ENCODE measurements around the gene RASGEF1B.
"Not testable (repeated sequence)": the region's sequence is repeated elsewhere in the genome, so short reads cannot be mapped to it uniquely, and the experiment has no call there.

Gene RASGEF1B

DNA sequence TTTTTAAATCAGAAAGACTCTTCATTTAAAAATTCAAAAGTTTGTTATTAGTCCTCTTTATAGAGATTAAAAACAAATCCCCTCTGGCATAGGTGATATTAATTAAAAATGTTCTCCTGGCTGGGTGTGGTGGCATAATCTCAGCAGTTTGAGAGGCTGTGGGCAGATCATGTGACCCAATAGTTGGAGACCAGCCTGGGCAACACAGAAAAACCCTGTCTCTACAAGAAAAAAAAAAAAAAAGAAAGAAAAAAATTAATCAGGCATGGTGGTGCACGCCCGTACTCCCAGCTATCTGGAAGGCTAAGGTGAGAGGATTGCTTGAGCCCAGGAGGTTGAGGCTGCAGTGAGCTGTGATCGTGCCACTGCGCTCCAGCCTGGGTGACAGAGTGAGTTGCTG is 38.9 kb downstream of the RASGEF1B start:
- FAIRE-seq = no peak
- no peak for DNase-seq (ENCODE audit: low spot score)

DNA sequence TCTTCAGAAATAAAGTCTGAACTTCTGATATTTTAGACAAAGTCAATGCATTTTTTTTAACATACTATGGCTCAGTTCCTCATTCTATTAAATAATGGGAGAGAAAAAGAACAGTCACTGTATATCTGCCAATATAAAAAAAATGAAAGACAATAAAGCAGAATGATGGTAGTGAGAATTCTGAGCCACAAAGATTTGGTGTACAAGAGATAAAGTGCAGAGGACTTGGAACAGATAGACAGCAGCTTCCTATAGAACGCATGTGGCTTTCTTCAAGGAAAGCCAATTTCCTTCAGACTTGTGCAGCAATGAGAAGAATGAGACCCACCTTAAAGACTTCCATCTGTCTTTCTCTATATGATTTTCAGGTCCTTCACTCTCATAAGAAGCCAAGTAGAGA is 39.7 kb downstream of the RASGEF1B start:
- DNase-seq (ENCODE audit: low spot score) (no peak), FAIRE-seq (no peak)

DNA sequence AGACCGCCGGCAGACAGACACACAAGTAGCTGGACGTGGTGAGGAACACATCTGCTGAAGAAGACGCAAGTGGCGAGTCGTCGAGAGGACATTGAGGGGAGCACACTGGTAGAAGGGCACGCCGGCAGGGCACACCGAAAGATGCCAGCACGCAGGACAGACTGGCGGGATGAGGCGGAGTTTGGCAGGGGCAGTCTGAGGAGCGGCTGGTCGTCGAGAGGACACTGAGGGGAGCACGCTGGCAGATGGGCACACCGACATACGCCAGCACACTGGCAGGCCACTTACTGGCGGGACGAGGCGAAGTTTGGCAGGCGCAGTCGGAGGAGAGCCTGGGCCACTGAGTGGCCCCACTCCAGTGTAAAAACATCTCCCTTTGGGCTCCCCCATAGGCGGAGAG is 42.1 kb downstream of the RASGEF1B start:
- DNase-seq (ENCODE audit: low spot score) (no peak), FAIRE-seq (no peak)

DNA sequence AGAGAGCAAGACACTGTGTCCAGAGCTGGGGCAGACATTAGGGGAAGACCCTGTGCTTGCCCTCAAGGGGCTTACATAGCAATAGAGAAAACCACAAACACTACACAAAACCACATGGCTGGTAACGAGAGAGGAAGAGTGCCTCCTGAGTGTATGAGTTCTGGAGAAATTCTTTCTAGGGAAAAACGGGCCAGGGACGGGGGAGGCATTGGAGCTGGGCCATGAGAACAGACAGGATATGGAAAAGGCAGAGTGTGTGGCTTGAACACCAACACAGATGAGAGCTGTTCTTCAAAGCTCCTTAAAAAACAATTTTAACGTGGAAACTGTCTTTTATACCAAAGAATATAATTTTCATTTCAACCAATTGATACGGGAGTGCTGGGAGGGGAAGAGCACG is 42.7 kb downstream of the RASGEF1B start:
- DNase-seq (ENCODE audit: low spot score) (no peak), FAIRE-seq (no peak)

DNA sequence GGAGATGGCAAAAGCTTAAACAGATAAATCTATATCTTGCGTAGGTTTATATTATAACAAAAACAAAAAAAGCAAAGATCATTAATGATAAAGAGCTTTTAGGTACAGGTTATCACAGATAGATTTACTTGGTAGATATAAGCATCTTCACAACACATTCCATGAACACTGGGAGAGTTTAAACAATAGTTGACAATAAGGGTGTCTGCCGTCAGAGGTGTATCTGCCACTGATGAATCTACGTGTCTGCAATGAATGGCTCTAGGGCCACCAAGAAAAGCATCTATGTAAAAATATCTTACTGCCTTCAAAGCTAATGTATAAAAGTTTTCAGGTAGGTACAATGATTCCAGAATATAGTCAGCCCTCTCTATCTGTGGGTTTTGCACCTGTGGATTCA is 43.7 kb downstream of the RASGEF1B start:
- DNase-seq (ENCODE audit: low spot score) (no peak), FAIRE-seq (no peak)

DNA sequence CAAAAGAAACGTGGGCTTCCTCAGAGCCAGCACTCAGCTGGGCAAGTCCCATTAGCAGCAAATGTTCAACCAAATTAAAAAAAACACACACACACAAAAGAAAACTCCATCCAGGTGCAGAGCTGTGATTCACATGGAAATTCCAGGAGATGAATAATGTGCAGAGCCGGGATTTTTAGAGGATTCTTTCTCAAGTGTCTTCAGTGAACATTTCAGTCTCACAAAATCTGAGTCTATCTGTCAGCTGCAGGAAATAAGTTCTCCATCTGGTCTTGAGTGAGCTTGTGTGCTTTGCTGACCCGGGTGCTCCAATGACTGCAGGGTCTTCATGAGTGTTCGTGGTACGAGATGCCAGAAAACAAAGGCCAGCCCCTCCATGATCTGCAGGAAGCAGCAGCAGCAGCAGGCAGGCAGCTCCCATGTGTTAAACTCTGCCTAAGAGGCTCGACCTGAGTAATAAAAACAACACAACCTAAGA is 44.3 kb downstream of the RASGEF1B start:
- DNase-seq (ENCODE audit: low spot score) (peak; percentile 13), FAIRE-seq (no peak)

DNA sequence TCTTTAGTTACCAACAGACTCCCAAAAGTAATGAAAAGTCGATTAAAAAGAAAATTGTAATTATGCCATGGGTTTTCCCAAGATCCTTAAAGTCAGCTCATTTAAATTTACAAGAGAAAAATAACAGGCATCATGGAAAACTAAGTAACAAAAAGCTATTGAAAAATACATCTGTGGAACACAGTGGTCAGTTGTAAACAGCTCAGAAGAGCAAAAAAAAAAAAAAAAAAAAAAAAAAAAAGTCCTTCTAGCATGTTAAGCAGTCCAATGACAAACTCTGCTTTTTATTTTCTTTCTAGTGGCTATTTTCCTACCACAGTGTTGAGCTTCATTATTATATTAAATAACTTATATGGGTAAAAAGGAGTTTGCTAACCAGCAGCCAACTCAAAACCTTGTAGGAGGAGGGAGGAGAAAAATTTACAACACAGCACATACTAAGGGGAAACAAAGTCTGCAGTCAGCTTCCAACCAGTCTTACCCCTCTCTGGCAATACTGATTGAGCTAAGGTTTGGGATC is 44.9 kb downstream of the RASGEF1B start:
- FAIRE-seq (no peak), DNase-seq (ENCODE audit: low spot score) (no peak)

DNA sequence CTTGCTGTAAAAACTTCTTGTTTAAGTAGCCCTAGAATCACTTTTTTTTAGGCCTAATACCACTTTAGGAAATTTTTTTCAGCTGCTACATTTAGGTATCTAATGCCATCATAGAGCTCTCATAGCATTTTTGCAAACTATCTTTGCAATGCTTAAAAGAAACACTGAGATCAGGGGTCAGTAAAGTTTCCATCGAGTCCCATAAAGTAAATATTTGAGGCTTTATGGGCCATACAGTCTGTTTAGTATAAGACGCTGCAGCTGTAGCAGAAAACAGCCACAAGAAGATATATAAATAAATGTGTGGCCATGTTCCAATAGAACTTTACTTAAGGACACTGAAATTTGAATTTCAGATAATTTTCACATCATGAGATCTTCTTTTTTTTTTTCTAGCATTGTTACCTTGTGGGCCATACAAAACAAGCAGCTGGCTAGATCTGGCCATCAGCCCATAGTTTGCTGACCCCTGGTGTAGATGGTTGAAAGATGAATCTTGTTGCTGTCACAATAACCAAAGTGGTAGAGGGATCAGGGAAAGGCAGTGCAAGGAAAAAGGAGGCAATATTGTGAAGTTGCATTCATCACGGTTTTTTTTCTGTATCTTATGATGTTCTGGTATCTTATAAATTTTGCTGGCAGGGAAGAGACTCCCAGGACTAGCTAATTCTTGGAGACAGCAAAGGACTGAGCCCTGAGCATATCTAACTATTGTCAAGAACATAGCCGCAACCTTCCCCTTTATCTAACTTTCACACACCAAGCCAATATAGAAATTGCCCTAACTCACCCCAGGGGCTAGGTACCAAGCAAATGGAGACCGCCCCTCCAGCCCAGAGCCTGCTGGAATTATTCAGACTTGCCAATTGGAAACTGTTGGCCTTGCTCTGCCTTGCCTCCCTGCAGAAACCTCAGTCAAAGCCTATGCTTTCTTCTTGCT is 46.6 kb downstream of the RASGEF1B start:
- no peak for FAIRE-seq
- DNase-seq (ENCODE audit: low spot score) = no peak

DNA sequence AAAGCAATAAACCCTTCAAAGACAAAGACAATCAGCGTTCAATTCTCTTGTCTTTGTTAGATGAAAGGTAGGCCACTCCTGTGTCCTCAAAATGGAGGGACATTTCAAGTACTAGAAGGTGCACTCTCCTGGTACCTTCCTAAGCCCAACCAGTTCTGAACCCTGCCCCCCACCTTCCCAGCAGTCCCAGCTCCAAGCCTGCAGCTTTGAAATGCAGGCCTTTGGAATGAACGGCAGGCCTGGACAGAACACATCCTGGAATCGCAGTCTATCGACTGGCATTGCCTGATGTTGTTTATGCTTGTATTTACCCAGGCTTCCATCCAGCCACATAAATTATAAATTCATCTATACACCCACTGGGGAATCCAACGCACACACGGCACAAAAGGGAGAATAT is 47.4 kb downstream of the RASGEF1B start:
- no peak for FAIRE-seq
- DNase-seq (ENCODE audit: low spot score) = no peak

DNA sequence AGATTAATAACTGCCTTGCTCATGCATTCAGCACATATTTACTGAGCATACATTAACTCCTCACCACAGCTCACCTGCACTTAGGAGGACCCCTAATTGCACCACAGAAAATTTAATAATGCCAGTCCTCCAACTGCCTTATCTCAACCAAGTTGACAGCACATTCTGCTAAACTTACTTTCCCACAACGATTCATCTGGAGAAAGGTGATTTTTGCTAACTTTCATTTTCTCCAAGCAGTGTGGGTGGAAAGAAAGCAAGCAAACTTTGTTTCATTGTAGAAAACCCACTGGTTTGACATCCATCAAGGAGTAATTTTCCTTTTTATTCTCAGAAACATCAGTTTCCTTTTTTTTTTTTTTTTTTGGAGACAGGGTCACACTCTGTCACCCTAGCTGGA is 49.1 kb downstream of the RASGEF1B start:
- DNase-seq (ENCODE audit: low spot score) (no peak), FAIRE-seq (no peak)

DNA sequence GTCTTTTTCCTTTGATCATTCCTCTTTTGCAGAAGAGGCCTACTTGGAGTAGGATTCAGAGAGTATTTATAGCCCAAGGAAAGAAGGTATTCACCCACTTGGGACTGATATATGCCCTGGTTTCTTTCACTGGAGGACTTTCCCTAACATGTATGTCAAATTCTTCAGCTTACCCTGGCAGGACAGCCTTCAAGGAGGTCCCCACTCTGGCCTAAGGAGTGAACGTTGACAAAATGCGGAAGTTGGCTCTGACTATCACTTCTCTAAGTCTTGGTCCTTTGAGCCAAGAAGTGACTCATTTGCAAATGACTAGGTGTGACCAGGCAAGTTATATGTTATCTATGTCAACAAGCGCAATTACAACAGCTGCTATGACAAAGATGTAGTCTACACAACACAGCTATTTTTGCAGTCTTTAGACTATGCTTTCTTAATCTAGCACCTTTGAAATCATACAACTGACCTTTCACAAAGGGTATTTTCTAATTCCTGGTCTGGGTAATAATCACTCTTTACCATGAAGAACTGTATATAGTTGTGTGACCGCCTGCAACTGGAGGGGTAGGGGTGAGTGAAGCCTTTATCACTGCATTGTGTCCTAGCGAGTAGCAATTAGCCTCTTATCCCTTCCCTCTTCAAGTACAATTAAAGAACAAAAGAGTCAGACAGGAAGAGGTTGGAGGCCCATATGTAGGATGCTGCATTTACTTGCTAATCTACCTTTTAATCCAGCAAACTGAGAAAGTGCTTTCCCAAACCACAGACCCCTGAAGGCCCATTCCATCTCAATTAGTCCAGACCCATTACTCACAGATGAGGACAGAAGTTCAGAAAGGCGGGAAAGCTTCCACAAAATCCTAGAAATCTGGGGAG is 50.1 kb downstream of the RASGEF1B start:
- FAIRE-seq = no peak
- no peak for DNase-seq (ENCODE audit: low spot score)

DNA sequence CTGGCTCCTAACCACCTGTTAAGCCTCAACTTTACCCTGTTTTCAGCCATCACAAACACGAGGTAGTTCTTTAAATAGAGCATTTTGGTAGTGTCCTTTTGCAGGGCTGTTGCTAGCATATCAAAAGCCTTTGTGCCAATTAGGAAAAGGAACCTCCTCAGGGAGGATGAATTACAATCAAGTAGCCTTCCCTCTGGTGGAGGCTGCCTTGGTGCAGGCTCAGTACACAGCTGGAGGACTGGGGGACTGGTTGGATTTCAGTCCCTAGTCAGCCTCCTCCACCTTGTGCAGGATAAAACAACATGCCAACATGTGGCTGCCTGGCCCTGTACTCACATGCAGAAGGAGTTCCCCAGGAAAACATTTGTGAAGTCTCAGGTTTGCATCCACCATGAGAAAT is 53.1 kb downstream of the RASGEF1B start:
- DNase-seq (ENCODE audit: low spot score) (no peak), FAIRE-seq (no peak)

DNA sequence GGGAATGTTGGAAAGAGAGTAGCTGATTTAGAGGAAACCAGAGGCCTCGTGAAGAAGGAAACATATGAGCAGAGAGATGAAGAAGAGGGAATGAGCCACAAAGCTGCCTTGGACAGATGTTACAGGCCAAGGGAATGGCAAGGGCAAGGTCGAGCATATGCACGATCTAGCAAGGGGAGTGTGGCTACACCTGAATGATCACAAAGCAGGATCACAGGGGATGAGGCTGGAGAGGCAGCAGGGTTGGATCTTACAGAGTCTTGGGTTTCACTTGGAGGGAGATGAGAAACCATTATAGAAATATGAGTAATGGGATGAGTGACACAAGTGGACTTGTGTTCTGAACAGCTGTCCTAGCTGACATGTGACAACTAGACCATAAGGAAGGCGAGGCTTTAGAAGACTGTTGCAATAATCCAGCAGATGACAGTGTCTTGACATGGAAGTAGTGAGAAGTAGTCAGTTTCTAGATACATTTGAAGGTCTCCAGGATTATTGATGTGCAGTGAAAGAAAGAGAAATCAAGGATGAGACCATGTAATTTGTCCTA is 58.7 kb downstream of the RASGEF1B start:
- FAIRE-seq = no peak
- no peak for DNase-seq (ENCODE audit: low spot score)

DNA sequence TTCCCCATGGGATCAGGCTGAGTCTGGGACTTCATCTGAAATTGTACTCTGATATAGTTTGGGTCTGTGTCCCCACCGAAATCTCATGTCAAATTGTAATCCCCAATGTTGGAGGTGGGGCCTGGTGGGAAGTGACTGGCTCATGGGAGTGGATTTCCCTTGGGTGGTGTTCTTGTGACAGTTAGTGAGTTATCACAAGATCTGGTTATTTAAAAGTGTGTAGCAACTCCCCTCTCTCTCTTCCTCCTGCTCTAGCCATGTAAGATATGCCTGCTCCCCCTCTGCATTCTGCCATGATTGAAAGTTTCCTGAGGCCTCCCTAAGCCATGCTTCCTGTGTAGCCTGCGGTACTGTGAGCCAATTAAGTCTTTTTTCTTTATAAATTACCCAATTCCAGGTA is 61.0 kb downstream of the RASGEF1B start:
- FAIRE-seq (no peak), DNase-seq (ENCODE audit: low spot score) (no peak)

DNA sequence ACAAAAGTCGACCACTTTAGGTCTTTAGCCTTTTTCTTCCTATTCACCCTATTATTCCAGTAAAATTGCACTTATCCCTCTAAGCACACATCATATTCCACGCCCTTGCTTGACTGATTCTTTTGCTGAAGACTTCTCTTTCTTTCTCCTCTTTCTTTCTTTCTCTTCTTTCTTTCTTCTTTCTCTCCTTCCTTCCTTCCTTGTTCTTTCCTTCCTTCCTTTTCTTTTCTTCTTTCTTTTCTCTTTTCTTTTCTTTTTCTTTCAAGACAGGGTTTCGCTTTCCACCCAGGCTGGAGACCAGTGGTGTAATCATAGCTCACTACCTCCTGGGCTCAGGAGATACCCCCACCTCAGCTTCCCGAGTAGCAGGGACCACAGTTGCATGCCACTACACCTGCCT is 61.9 kb downstream of the RASGEF1B start:
- no peak for FAIRE-seq

DNA sequence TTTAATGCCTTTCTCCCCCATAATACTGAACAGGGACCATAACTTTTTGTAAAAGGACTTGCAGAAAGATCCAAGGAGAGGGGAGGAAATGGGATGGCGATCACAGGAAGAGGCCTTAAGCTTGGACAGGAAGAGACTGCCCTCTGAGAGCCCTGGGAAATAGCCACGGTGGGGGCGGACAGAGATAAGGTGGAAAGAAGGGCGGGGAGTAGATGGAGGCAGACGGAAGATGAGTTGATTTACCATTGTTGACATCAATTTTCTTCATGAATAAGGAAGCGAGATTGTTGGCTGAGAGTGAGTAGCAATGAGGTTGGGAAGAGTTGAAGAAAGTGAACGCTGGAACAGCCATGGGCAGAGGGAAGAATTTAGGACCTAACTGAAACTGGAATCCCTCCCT is 63.4 kb downstream of the RASGEF1B start:
- DNase-seq (ENCODE audit: low spot score) (no peak), FAIRE-seq (no peak)

More for the DNA sequence above, 61.9 kb downstream of the RASGEF1B start:
- DNase-seq (ENCODE audit: low spot score) = no peak

DNA sequence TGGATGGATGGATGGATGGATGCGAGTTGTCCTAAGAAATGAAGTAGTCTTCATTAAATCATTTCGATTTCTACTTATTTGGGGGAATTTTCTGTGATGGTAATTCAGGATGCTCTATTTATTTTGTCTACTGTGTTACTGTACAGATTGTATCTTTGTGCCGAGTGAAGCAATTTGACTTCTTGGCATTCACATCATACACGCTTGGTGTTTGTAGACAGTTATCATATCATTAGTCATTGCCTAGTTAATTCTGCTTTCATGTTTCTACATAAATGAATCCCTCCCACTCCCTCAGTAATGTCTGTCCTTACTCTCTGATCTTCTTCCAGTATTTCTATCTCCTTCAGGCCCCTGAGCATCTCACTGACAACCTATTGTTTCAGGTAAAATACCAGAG is 64.0 kb downstream of the RASGEF1B start:
- FAIRE-seq = no peak
- no peak for DNase-seq (ENCODE audit: low spot score)

DNA sequence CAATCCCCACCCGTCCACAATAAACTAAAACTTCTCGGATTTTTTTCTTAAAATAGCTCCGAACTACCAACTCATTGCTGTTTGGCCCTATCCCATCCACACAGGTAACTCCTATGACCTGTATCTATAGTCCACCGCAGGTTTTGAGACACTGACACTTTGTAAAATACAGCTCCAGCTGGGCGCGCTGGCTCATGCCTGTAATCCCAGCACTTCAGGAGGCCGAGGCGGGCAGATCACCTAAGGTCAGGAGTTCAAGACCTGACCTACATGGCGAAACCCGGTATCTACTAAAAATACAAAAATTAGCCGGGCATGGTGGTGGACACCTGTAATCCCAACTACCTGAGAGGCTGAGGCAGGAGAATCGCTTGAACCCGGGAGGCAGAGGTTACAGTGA is 65.2 kb downstream of the RASGEF1B start:
- not testable (repeated sequence) for DNase-seq (ENCODE audit: low spot score); FAIRE-seq

DNA sequence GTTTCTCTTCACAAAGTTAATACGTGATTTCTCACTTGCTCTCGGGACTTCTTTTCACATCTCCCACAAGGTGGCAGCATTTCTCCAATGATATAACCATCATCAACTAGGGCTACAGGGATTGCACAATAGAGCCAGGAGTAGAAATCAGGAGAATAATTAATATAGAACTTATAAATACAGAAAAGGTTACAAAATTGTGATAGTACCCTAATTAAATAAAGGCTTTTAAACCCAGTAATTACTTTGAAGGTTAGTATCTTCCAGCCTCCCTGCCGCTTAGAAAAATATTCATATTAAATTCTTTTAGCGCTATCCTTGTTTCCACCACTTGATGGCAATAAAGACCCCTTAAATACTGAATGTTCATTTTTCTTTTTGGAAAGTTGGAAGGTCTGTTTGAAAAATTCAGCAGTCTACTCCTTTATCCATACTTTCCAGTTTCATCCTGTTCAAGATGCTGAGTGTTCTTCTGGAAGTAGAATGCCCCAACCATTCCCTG is 65.8 kb downstream of the RASGEF1B start:
- FAIRE-seq (no peak), DNase-seq (ENCODE audit: low spot score) (peak; percentile 62)

DNA sequence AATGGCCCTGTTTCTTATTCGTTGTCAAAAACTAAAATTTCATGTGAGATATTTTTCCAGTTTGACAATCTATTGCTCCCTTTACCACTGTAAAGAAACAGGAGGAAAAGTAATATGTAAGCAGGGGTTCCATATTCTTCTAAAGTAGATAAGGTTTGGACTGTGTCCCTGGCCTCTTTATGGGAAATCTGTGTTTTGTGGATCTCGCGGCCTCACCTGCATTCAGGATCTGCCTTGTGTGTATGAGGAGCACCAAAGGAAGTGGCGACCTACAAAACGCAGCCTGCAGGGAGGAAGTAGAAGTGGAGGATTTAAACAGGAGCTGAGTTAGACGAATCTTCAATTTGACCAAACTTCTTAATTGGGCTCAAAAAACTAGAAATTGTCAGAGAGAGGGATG is 67.0 kb downstream of the RASGEF1B start:
- no peak for FAIRE-seq
- DNase-seq (ENCODE audit: low spot score) = no peak

DNA sequence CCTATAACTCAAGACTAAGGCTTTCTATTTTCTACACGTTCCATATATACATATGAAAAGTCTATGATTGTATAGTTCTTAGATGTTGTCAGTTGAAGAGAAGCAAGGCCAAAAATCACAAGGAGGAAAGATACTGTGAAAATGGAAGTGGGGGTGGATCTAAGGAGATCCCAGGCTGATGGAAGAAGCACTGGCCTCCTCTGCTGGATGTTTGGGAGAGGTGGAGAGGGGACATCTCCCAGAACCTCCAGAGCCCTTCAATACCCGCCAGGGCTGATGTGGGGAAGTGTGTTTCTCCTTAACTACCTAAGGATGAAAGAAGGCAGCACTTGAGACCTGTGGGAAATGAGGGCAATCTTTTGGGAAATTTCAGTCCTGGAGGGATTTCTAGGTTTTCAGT is 67.4 kb downstream of the RASGEF1B start:
- DNase-seq (ENCODE audit: low spot score) = peak; percentile 13

More for the DNA sequence above, 67.4 kb downstream of the RASGEF1B start:
- no peak for FAIRE-seq

Measured in urothelium cell line (cell line).